Measurements from ENCODE around the gene EMC9.

Gene EMC9

GRCh38 chr14:24177041-24177825 is 35.8 kb upstream of the EMC9 start:
- no peak for DNase-seq (ENCODE audit: low spot score)

- DNase-seq (ENCODE audit: low spot score): no peak
Measured at GRCh38 chr14:24176599-24176998, 35.2 kb upstream of the EMC9 start.

DNA sequence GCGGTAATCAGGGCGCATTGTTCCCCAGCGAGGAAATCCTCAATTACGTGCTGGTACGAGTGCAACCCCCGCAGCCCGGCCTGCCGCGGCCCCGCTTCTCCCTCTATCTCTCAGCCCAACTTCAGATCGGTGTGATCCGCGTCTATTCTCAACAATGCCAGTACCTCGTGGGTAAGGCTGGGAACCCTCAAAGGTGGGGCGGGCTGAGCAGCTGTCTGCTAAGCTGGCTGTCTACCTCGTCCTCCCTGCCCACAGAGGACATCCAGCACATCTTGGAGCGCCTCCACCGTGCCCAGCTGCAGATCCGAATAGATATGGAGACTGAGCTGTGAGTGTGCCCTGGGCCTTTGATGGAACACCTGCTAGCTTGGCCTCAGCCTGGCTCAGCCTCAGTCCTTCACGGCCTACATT is 31.5 kb upstream of the EMC9 start:
- no peak for DNase-seq (ENCODE audit: low spot score)

DNA sequence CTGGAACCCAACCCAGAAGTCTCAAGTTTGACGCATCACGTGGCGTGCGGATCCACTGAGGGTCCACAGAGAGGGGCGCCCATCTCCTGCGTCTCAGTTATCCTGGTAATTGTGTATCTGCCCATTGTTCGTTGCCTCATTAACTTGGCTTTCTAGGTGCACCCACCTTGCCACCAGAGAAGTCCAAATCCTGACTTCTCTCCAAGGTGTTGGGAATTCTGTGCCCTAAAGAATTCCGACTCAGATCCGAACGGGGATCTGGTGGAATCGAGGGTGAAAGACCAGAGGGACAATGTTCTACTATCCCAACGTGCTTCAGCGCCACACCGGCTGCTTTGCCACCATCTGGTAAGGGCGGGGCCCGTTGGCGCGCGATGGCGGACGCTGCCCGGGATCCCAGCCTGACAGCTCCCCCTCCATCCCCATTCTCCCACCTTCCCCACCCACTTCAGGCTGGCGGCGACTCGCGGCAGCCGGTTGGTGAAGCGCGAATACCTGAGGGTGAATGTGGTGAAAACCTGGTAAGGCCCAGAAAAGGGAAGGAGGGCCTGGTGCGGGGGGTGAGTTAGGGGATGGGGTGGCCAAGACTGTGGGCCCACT is 31.0 kb upstream of the EMC9 start:
- DNase-seq (ENCODE audit: low spot score): no peak

DNA sequence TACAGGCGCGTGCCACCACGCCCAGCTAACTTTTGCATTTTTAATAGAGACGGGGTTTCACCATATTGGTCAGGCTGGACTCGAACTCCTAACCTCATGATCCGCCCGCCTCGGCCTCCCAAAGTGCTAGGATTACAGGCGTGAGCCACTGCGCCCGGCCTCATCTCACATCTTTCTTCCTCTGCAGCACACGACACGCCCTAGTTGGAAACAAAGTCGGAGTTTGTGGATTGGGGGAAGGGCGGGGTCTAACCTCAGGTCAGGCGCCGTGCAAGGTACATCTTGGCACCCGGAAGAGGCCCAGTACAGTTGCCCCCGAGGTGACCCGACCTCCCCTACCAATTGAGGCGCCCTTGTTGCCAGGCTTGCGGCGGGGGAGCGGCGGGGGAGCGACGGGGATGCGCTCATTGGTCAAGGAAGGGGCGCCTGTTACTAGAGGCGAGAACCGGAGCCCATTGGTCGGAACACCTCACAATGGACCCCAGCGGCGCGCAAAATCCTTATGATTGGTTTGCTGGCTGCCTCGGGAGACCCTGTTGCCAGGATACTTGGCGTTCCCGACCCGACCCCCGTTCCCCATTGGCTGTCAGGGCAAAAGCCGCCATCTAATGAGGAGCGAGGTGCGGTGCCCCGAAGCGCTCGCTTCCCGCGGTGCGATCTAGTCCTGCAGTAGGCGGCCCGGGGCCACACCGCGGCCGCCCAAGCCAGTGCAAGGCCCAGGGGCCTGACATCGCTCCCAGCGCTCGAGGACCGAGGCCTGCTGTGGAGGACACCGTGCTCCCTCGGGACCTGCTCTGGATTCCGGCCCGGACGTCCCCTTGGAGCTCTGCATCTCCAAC is 30.2 kb upstream of the EMC9 start, which contains the start of gene REC8:
REC8 (plus strand) TSS at position 659 of the 839 bp plus-strand sequence. CDS start 473 bp downstream, outside the sequence.
- DNase-seq (ENCODE audit: low spot score): peak; percentile 16

GRCh38 chr14:24167469-24168114 is 26.2 kb upstream of the EMC9 start:
- DNase-seq (ENCODE audit: low spot score): no peak

DNA sequence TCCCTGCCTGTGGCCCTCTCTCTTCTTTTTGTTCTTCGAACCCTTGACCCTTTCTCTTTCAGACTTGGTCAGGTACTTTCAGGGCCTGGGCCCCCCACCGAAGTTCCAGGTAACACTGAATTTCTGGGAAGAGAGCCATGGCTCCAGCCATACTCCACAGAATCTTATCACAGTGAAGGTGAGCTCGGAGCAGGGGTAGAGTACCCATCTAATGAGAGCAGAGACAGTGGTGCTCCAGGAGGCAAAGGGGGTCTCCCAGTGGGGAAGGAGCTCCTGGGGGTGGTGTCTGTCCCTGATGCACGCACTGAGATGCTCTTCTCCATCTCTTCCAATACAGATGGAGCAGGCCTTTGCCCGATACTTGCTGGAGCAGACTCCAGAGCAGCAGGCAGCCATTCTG is 24.4 kb upstream of the EMC9 start:
- DNase-seq (ENCODE audit: low spot score): no peak

- DNase-seq (ENCODE audit: low spot score): no peak
Measured at GRCh38 chr14:24164518-24164991, 23.2 kb upstream of the EMC9 start.

DNA sequence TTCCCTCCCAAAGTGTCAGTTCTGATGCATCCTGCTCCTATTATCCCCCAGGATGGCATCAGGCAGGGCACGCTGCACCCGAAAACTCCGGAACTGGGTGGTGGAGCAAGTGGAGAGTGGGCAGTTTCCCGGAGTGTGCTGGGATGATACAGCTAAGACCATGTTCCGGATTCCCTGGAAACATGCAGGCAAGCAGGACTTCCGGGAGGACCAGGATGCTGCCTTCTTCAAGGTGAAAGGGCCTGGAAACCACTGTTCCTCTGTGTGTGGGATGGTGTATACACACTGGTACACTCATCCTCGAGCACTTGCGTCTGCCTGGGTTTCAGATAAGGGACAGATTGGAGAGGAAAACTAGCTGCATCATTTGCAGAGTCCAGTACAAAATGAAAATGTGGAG is 20.7 kb upstream of the EMC9 start:
- peak; percentile 47 for DNase-seq (ENCODE audit: low spot score)

GRCh38 chr14:24160850-24161804 is 19.7 kb upstream of the EMC9 start, which contains the start of gene IRF9:
IRF9 (plus strand) TSS chr14:24161265; CDS start chr14:24162145, 880 bp downstream.
- peak; percentile 95 for DNase-seq (ENCODE audit: low spot score)

- no peak for DNase-seq (ENCODE audit: low spot score)
Measured at GRCh38 chr14:24160499-24160849, 19.1 kb upstream of the EMC9 start.

DNA sequence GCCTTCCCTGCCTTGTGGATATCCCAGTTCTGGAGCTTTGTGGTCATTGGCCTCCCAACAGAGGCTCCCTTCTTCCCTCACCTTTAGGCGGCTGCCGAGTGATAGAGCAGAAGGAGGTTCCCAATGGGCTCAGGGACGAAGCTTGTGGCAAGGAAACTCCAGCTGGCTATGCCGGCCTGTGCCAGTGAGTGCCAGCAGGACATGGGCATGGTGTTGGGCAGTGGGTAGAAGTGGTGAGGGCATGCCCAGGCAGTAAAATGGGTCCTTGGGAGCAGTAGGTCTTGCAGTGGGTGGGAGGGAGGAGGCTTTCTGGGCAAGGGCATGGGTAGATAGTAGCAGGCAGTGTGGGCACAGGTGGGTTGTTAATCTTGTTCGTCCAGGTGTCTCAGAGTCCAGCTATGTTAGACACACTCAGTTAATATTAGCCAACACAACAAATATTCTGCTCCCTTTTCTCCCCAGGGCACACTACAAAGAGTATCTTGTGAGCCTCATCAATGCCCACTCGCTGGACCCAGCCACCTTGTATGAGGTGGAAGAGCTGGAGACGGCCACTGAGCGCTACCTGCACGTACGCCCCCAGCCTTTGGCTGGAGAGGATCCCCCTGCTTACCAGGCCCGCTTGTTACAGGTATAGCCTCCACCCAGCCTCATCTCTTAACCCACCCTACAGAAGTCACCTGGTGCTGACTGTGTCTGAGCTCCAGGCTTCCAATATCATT is 18.5 kb upstream of the EMC9 start:
- DNase-seq (ENCODE audit: low spot score): no peak

GRCh38 chr14:24157331-24157730 is 15.9 kb upstream of the EMC9 start:
- no peak for DNase-seq (ENCODE audit: low spot score)

DNA sequence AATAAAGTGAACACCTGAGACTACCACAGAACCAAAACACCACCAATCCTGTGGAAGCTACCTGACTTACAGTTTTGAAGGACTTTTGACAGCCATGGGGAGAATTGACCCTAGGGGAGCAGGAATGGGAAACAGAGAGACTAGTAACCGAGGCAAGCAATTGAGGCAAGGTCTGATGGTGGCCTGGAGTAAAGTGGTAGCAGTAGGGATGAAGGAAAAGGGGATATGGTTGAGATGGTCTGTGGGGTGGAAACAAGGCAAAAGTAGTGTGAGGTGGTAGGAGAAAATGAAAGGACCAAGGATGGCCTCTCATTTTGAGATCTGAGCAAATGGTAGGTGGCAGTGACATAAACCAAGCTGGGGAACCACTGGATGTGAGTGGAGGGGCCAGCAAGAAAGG is 15.4 kb upstream of the EMC9 start:
- no peak for DNase-seq (ENCODE audit: low spot score)

DNA sequence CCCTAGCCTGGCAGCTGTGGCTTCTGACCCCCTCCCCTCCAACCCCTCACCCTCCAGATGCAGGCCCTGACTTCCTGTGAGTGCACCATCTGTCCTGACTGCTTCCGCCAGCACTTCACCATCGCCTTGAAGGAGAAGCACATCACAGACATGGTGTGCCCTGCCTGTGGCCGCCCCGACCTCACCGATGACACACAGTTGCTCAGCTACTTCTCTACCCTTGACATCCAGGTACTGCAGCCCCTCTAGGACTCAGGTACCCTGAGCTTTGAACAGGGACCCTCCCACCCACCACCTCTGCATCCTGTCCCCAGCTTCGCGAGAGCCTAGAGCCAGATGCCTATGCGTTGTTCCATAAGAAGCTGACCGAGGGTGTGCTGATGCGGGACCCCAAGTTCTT is 13.7 kb upstream of the EMC9 start:
- DNase-seq (ENCODE audit: low spot score): no peak

- no peak for DNase-seq (ENCODE audit: low spot score)
Measured at GRCh38 chr14:24151404-24152080, 10.2 kb upstream of the EMC9 start.

DNA sequence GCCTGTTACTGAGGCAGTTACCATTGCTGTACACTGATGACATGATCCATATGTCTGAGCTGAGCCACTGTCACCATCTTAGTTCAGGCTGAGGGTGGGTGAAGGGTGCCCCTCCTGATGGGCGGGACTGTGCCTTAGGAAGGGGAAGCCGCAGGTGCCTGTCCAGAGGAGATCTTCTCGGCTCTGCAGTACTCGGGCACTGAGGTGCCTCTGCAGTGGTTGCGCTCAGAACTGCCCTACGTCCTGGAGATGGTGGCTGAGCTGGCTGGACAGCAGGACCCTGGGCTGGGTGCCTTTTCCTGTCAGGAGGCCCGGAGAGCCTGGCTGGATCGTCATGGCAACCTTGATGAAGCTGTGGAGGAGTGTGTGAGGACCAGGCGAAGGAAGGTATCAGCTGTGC is 9.6 kb upstream of the EMC9 start:
- DNase-seq (ENCODE audit: low spot score): no peak

- no peak for DNase-seq (ENCODE audit: low spot score)
Measured at GRCh38 chr14:24150567-24150966, 9.2 kb upstream of the EMC9 start.

GRCh38 chr14:24150061-24150460 is 8.7 kb upstream of the EMC9 start:
- DNase-seq (ENCODE audit: low spot score): no peak
